Tibial artery (tissue), 4 donors: Measurements from ENCODE around the gene SLBP.
"Not testable (repeated sequence)": the region's sequence is repeated elsewhere in the genome, so short reads cannot be mapped to it uniquely, and the experiment has no call there.

ENCODE experiments used
- DNase-seq, 2 donors: peaks; one replicate each; pipeline ENCODE4 v3.0.0-alpha.2; 2019
- H3K27ac ChIP-seq, 2 donors: fragments of 200-600 bp; sonication (generic) in 1 of 2; 1 replicate in 1 of 2; 2 replicates in 1 of 2; pipeline ENCODE4 v1.5.1; 2018 to 2019; ENCODE audit warnings: mild to moderate bottlenecking in 1 of 2
- H3K27me3 ChIP-seq, 2 donors: fragments of 200-600 bp; sonication (generic) in 1 of 2; one replicate each; pipeline versions ENCODE4 v1.5.1 to v1.6.0; 2016 to 2019
- H3K36me3 ChIP-seq, 3 donors: fragments of 200-600 bp; sonication (generic) in 2 of 3; one replicate each; pipeline ENCODE4 v1.5.1; 2016 to 2019; ENCODE audit warnings: mild to moderate bottlenecking in 2 of 3
- H3K4me1 ChIP-seq, 4 donors: fragments of 200-600 bp; sonication (generic) in 2 of 4; 1 replicate in 3 of 4; 2 replicates in 1 of 4; pipeline ENCODE4 v1.5.1; 2016 to 2019
- H3K4me3 ChIP-seq, 2 donors: fragments of 200-600 bp; sonication (generic) in 1 of 2; 1 replicate in 1 of 2; 2 replicates in 1 of 2; pipeline ENCODE4 v1.5.1; 2018 to 2019; ENCODE audit warnings: mild to moderate bottlenecking in 2 of 2
- H3K9me3 ChIP-seq, 3 donors: fragments of 200-600 bp; sonication (generic) in 1 of 3; one replicate each; pipeline ENCODE4 v1.5.1; 2016 to 2019
- CTCF ChIP-seq, 2 experiments: fragments of 200-600 bp in 1 of 2; fragments of 450-650 bp in 1 of 2; IDR thresholded peaks; one replicate each; pipeline ENCODE4 v1.5.1; 2017 to 2019; ENCODE audit warnings: antibody characterized with exemption in 2 of 2, mild to moderate bottlenecking in 1 of 2, moderate library complexity in 1 of 2
- intact Hi-C: fragments of 100-400 bp; cut with DNase I; formaldehyde crosslinking; loops from one replicate; pipeline ENCODE4 v1.15.0; 2023; ENCODE audit warnings: low total_unique reads

SLBP gene

GRCh38 chr4:1675136-1675801 lies 36.9 kb downstream of the SLBP start:
- Histone ChIP-seq H3K9me3 (no peaks in the 10 kb centered on the region), H3K36me3 (no peaks in the 10 kb centered on the region), H3K4me3 (no peak overlapping the region), H3K27me3 (no peaks in the 10 kb centered on the region), H3K4me1 (no peaks in the 10 kb centered on the region), H3K27ac (no peak overlapping the region)
- intact Hi-C loops: no loop called here
- no peak for DNase-seq
- no peak for TF ChIP-seq CTCF (IDR thresholded peaks at IDR 0.05)

GRCh38 chr4:1674682-1675081 lies 37.4 kb downstream of the SLBP start:
- Histone ChIP-seq H3K4me1 (no peaks in the 10 kb centered on the region), H3K27ac (no peak overlapping the region), H3K9me3 (no peaks in the 10 kb centered on the region), H3K27me3 (no peaks in the 10 kb centered on the region), H3K36me3 (no peaks in the 10 kb centered on the region), H3K4me3 (no peak overlapping the region)
- TF ChIP-seq CTCF (IDR thresholded peaks at IDR 0.05): no peak
- DNase-seq: no peak
- intact Hi-C loops: no loop called here

- no peak overlapping the region for H3K4me3 ChIP-seq
- H3K27me3 ChIP-seq: no peaks in the 10 kb centered on the region
- no peaks in the 10 kb centered on the region for H3K4me1 ChIP-seq
- no peaks in the 10 kb centered on the region for H3K9me3 ChIP-seq
- intact Hi-C loops: no loop called here
- no peak for DNase-seq
- H3K36me3 ChIP-seq: no peaks in the 10 kb centered on the region
- H3K27ac ChIP-seq: no peak overlapping the region
- no peak for TF ChIP-seq CTCF (IDR thresholded peaks at IDR 0.05)
Observed at GRCh38 chr4:1673671-1674070, 38.4 kb downstream of the SLBP start.

DNA sequence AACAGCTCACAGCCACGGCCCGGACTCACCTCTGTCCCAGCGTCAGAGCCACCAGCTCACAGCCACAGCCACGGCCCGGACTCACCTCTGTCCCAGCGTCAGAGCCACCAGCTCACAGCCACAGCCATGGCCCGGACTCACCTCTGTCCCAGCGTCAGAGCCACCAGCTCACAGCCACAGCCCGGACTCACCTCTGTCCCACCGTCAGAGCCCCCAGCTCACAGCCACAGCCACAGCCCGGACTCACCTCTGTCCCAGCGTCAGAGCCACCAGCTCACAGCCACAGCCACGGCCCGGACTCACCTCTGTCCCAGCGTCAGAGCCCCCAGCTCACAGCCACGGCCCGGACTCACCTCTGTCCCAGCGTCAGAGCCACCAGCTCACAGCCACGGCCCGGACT lies 41.1 kb downstream of the SLBP start:
- H3K9me3 ChIP-seq, DNase-seq, H3K4me1 ChIP-seq, intact Hi-C loops, H3K27me3 ChIP-seq, H3K36me3 ChIP-seq, H3K4me3 ChIP-seq, H3K27ac ChIP-seq: not testable (repeated sequence)

DNA sequence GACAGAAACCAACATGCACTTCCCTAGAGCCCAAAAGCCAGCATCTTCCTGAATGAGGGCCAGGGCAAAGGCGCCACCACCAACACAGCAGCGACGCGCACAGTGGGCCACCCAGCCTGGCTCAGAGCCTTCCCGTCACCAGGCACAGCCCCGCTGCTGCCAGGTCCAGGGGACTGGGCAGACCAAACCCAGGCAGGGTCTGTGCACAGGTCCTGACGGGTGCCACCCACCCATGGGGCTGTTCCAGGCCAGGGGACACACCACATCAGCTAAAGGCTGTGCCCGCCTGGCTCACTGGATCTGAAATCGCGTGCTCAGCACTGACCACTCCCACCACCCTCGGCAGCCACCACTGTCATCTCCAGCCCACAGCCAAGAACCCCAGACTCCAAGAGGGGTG lies 41.8 kb downstream of the SLBP start:
- no peak for TF ChIP-seq CTCF (IDR thresholded peaks at IDR 0.05)
- Histone ChIP-seq H3K4me3 (no peak overlapping the region), H3K4me1 (peaks cover 0 to 5% (median 2%) of the 10 kb centered on the region in 4 donors), H3K36me3 (no peaks in the 10 kb centered on the region), H3K27ac (no peak overlapping the region), H3K27me3 (no peaks in the 10 kb centered on the region), H3K9me3 (no peaks in the 10 kb centered on the region)
- DNase-seq: no peak
- intact Hi-C loops: no loop called here

DNA sequence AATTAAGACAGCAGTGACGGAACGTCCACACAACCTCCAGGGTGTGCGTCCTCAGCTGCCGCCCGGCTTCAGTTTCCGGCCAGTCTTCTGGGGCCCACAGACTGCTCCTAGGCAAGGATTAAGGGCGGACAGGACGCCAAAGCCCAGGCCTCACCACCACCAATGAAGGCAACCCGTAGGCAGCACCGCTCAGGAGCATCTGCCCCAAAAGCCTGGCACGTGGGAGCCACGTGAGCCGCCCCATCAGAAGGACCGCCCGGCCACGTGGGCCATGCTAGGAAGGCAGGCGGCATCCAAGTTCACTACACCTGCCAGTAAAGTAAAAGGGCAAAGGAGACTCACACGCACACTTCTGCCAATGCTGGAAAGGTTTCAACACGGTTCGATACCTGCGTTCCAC lies 42.3 kb downstream of the SLBP start:
- Histone ChIP-seq H3K9me3 (no peaks in the 10 kb centered on the region), H3K27ac (no peak overlapping the region), H3K27me3 (no peaks in the 10 kb centered on the region), H3K4me3 (no peak overlapping the region), H3K4me1 (peaks cover 0 to 5% (median 2%) of the 10 kb centered on the region in 4 donors), H3K36me3 (no peaks in the 10 kb centered on the region)
- TF ChIP-seq CTCF (IDR thresholded peaks at IDR 0.05): no peak
- no peak for DNase-seq
- intact Hi-C loops: no loop called here
